SK-N-DZ (cell line): ENCODE measurements around the gene MYCBPAP.

Experiments
- DNase-seq: peaks from one replicate; pipeline ENCODE4 v3.0.0-alpha.2; 2015; ENCODE audit warnings: low spot score

Gene MYCBPAP

GRCh38 chr17:50536683-50537646, 28.7 kb downstream of the MYCBPAP start:
- DNase-seq, result no peak

- no peak for DNase-seq
These were observed 29.7 kb downstream of the MYCBPAP start for GRCh38 chr17:50537721-50538548.

GRCh38 chr17:50538549-50539410, 30.5 kb downstream of the MYCBPAP start:
- DNase-seq, result no peak

- no peak for DNase-seq
These were observed 31.7 kb downstream of the MYCBPAP start for GRCh38 chr17:50539762-50540559.

GRCh38 chr17:50540560-50541401, 32.5 kb downstream of the MYCBPAP start:
- no peak for DNase-seq

GRCh38 chr17:50541402-50541715, 33.1 kb downstream of the MYCBPAP start:
- DNase-seq, result no peak

GRCh38 chr17:50541716-50542688, 33.8 kb downstream of the MYCBPAP start:
- DNase-seq, result peak; percentile 73

GRCh38 chr17:50542795-50543774, 34.8 kb downstream of the MYCBPAP start:
- no peak for DNase-seq

- no peak for DNase-seq
These were observed 36.3 kb downstream of the MYCBPAP start for GRCh38 chr17:50544516-50544915.

- no peak for DNase-seq
These were observed 37.1 kb downstream of the MYCBPAP start for GRCh38 chr17:50545311-50545710.

- DNase-seq, result no peak
These were observed 38.4 kb downstream of the MYCBPAP start for GRCh38 chr17:50546701-50547034.

GRCh38 chr17:50547035-50547735, 38.9 kb downstream of the MYCBPAP start, which contains the start of gene SPATA20:
TSS of gene SPATA20 (plus strand) at chr17:50547174. CDS start at chr17:50547209, 35 bp downstream.
- DNase-seq, result peak; percentile 85

GRCh38 chr17:50547736-50548083, 39.5 kb downstream of the MYCBPAP start:
- DNase-seq, result no peak

- DNase-seq, result no peak
These were observed 40.6 kb downstream of the MYCBPAP start for GRCh38 chr17:50548831-50549230.

- DNase-seq, result no peak
These were observed 41.2 kb downstream of the MYCBPAP start for GRCh38 chr17:50549256-50549941.

GRCh38 chr17:50549969-50550368, 41.7 kb downstream of the MYCBPAP start:
- no peak for DNase-seq
